HG03520 (cell line): ENCODE results near the gene MIB2.
A peak's percentile ranks its signal among the peaks of the same experiment; 100 is the strongest.

Experiments used
- ATAC-seq: cut with Tn5 transposase; IDR thresholded peaks from one replicate; pipeline ENCODE4 v1.9.1; 2021; ENCODE audit warnings: mild to moderate bottlenecking, moderate library complexity; ENCODE audit not compliant: unreplicated experiment

MIB2 gene

DNA sequence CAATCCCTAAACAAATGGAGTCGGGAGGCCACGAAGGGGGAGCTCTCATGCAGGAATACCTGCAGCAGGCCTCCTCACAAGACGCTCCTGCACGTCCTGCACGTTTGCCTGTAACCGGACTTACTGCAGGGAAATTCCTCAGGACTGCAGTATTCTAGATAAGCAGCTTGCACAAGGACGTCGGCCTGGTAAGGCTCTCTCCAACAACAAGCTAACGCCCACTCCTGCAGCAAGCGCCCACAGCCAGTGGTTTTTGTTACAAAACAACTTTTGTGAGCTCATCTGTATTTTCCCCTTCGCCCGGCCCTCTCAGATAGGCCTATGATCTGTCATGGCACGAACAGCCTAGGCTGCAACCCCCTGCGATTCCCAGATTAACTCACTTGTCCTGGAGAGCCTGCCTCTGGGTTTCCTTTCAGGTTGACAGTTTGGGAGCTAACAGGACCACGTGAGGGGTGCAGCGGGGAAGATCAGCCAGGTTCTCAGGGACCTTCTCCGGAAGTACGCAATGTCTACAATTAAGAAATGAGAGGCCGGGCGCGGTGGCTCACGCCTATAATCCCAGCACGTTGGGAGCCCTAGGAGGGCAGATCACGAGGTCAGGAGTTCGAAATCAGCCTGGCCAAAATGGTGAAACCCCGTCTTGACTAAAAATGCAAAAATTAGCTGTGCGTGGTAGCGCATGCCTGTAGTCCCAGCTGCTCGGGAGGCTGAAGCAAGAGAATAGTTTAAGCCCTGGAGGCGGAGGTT, 921 bp upstream of the MIB2 start:
- ATAC-seq, result no peak

DNA sequence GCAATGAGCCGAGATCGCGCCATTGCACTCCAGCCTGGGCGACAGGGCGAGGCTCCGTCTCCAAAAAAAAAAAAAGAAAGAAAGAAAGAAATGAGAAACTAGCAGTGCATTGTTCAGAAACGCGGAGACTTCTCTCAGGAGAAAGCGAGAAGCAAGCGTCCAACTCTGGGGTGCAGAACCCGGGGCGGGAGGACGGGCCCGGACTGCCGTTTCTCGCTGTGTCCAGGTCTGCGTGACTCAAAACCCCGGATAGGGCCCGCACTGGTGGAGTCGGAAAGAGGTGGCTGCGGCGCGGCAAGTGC, 395 bp upstream of the MIB2 start:
- no peak for ATAC-seq

DNA sequence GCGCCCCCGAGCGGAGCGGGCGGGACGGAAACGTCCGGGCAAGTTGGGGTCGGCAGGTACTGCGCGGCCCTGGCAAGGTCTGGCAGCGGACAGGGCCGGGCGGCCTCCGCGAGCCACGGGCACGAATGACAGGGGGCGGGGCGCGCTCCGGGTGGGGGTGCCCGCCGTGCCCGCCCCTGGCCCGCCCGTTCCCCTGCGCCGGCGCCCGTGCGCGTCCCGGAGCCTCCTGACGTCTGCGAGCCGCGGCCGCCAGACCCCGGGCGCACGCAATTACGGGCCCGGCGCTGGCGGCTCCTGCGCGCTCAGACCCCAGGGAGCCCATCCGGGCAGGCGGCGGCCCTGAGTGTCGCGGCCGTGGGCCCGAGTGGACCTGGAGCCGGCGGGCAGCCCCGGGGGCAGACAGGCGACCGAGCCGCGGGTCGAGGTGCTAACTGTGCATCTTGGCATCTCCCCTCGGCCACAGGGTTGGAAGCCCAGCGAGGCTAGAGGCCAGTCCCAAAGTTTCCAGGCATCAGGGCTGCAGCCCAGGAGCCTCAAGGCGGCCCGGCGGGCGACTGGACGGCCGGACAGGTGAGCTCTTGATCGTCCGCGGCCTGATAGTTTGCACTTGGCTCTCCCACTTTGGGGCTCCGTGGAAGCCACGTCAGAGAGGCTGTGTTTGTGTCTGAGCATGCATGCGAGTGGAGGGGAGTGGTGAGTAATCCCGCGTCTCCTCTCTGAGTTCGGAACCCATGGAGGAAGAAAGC, 918 bp downstream of the MIB2 start:
- peak; percentile 4 for ATAC-seq

DNA sequence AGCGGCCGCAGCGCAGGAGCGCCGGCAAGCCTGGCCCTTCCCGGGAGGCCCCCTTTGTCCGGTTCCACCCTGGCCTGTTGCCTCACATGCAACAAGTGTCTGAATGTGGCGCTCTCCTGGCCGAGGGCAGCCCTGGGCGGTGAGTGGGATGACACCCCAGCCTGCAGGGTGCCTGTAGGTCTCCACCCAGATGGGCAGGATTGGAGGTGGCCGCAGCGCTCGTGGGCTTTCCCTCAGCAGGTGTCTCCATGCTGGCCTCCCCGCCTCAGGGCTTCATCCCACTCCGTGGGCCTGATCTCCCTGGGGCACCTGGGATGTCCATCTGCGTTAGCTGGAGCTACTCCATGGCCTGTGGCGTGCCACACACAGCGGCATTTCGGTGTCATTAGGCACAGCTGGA, 1.5 kb downstream of the MIB2 start:
- no peak for ATAC-seq

DNA sequence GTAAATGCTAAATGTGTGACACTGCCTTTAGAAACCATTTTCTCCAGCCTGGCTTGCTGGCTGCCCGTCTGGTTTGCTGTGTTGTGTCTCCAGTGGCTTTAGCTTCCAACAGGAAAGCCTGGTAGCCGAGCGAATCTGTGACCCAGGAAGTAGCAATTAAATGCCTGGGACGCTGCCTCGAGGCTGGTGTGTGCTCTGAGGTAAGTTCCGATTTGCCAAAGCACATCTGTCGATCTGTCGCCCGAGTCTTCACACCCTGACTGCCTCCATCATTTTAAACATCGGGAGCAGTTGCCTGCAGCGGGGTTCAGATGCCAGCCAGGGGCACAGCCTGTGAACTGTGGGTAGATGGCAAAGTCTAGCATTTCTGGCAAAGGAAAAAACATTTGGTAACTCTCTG, 2.2 kb downstream of the MIB2 start:
- no peak for ATAC-seq

DNA sequence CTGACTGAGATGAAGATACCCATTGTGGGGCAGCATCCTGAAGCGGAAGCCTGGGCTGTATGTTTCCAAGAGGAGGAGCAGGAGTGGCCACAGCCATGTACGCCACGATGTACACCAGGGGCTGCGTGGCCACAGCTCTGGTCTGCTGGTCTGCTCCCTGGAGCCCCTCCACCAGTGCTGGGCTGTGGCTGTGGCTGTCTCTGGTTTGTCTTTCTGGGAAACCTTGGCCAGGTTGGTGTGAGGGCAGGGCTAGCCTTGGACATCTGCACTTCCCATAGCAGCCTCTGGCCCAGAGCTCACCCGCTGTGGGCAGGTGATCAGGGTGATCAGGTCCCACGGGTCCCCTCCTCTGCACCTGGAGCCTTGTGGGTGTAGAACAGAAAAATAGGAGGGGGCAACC, 2.6 kb downstream of the MIB2 start:
- no peak for ATAC-seq

DNA sequence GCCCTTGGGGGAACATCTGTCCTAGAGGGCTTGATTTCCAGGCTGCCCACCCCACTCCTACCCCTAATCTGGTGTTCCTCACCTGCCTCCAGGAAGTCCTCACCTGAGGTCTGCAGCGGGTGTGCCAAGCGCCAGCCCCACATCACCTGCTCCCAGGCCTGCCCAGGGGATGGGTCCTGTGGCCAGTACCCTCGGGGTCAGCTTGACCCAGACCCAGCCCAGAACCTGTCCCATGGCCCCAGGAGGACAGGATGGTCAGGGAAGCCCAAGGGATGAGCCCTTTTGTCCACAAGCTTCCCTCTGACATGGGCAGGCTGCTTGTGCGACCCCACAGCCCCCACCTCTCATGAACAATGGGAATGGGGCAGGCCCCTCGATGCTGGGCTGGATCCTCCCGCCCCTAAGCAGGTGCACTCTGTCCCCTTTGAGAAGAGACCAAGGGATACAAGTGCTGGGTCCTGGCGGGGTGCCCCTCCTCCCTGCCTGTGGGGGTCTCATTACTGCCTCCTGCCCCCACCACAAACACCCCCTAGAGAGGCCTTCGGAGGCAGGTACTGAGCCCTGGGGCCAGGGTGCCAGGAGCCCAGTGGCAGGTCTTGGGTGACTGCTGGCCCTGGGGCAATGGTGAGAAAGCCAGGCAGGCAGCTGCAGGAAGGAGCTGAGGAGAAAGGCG, 3.2 kb downstream of the MIB2 start:
- no peak for ATAC-seq

DNA sequence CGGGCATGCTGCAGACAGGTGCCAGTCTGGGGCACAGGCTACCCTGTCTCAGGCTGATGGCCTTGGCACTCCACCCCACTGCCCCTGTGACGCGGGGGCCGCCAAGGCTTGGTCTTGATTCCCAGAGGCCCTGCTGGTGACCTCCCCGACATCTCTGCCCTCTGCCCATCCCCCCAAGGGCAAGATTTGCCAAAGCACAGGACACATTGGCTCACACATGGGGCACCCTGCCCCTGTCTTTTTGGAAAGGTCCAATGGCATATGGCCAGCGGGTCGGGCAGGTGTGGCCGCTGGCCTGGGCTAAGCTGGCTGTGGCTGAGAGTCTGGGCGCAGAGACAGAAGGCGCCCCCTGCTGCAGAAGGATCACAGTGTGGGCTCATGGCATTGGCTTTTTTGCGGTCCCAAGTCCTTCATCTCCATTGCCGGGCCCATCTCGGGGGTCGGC, 4.6 kb downstream of the MIB2 start:
- no peak for ATAC-seq

DNA sequence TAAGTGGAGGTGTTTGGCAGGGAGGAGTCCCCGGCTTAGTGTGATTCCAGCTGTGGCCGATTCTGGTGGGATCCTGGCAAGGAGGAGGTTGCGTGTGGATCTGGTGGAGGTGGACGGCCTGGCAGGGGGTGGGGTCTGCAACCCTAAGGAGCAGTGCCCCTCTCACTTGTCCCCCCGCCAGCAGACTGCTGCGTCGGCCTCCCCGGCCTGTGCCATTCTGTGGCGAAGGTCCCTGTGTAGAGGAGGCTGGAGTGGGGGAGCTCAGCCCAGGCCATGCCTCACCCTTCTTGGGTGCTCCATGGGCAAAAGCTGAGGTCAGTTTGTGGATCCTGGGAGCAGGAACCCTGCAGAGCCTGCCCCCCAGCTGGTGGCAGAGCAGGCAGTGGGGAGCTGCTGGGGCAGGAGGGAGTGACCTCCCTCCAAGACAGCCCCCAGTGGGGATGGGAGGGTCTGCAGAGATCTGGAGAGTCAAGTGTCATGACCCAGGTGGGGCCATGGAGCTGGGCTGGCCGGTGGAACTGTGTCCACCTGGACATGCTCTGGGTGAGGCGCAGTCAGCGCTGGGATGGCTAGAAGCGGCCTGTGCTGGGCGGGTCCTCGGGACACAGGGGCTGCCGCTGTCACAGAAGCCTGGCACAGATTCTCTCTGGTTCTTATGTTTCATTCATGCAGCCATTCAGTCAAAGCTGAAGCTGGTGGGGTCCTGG, 5.3 kb downstream of the MIB2 start:
- no peak for ATAC-seq

DNA sequence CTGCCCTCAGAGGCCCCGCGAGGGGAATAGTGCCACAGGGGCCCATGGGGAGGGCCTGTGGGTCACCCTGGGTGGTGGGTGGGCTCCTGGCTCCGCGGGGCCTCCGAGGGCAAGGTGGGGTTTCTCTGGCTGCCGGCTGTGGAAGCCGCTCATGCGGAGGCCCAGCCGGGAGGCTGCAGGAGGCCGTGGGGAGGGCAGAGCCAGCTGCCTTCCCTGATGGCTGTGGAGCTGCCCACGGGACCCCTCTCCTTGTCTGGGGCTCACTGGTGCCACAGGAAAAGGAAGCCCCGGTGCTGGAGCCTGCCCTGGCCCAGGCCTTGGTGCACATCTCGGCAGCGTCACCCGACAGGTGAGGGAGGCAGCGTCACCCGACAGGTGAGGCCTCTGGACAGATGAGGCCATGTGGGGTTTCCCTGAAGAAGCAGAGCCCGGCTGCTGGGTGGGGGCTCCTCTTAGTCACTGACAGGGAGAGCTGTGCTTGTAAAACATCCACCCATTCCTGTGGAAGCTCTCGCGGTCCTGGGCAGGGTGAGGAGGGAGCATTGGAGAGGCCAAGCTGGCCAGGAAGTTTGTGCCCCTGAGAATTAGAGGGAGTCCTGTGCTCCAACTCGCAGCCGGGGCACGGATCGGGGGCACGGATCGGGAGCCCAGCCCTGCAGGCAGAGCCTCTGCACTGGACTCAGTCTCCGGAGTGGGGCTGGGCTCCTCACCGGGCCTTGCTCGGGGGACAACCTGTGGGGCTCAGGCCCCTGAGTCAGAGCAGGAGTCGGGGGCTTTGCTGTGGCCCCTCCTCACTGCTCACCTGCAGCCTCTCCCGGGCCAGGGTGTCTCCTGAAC, 6.1 kb downstream of the MIB2 start:
- ATAC-seq, result no peak

DNA sequence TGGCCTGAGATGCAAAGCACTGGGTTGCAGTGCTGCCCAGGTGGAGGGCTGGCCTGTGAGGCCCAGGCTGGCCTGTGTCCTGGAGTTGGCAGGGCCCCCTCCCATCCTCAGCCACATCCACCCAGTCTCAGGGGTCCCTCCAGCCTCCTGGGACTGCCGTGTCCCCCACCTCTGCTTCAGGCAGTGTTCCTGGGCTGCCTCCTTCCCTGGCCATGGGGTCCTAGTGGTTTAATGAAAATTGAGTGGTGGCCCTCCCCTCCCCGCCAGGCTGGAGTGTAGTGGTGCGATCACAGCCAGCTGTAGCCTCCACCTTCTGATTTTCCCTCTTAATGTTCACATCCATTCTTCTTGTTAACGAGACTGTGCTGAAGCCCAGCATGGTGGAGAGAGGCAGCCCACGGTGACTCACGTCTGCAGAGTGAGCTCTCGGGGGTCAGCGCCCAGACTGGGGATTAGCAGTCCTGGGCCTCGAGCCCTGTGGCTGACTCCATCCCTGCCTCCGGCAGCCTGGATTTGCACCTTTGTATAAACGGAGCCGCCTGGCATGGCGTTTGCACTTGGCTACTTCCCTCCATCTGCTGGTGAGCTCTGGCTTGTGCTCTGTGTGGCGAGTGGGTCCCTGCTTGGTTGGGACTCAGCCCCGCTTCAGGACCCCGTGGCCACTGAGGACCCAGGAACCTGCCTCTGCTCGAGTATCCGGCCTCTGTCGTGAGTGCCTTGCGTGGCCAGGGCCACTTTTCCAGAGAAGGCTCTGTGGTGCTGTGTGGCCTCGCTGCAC, 6.9 kb downstream of the MIB2 start:
- no peak for ATAC-seq

DNA sequence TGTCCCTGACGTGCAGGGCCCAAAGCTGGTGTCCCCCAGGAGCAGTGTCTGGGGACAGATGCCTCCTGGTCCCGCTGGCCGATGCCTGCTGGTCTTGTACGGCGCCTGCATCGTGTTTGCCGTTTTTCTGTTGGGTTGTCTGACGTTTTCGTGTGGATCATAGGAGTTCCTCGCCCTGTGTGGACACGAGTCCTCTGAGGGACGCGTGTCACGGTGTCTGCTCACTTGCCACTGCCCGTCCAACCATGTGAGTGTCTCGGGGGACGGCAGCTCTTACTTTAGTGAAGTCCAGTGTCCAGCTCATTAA, 7.4 kb downstream of the MIB2 start:
- no peak for ATAC-seq

DNA sequence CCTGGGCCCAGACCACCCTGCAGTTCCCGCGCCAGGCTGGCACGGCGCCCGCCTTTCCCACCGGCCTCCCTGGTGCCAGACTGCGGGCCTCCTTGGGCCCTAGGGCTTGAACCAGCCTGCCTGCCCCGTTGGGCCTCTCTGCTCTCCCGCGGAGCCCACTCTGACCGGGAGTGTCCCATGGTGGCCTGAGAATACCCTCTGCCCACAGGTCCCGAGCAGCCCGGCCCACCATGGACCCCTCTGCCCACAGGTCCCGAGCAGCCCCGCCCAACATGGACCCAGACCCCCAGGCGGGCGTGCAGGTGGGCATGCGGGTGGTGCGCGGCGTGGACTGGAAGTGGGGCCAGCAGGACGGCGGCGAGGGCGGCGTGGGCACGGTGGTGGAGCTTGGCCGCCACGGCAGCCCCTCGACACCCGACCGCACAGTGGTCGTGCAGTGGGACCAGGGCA, 7.9 kb downstream of the MIB2 start:
- no peak for ATAC-seq

DNA sequence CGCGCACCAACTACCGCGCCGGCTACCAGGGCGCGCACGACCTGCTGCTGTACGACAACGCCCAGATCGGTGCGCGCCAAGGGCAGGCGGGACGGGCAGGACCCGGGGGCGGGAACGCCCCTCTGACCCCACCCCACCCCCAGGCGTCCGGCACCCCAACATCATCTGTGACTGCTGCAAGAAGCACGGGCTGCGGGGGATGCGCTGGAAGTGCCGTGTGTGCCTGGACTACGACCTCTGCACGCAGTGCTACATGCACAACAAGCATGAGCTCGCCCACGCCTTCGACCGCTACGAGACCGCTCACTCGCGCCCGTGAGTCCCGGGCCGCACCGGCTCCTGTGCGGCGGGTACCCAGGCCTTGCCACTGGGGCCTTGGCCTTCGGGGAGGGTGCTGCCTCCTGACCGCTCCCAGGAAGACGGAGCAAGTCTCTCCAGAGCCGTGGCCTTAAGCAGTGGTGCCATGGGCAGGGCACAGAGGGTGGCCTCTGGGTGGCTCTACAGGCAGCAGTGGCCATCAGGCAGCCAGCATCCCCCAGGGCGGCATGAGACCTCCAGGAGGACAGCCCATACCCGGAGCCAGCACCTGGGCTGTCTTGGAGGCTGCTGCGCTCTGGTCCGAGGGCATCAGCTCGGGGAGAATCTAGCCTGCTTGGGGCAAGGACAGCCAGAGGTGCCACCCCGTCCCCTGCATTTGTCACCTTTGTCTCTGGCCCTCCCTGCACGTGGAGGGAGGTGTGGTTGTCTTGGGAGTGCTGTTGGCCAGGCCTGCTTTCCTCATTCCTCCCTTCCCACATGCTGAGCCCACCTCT, 8.5 kb downstream of the MIB2 start:
- no peak for ATAC-seq

DNA sequence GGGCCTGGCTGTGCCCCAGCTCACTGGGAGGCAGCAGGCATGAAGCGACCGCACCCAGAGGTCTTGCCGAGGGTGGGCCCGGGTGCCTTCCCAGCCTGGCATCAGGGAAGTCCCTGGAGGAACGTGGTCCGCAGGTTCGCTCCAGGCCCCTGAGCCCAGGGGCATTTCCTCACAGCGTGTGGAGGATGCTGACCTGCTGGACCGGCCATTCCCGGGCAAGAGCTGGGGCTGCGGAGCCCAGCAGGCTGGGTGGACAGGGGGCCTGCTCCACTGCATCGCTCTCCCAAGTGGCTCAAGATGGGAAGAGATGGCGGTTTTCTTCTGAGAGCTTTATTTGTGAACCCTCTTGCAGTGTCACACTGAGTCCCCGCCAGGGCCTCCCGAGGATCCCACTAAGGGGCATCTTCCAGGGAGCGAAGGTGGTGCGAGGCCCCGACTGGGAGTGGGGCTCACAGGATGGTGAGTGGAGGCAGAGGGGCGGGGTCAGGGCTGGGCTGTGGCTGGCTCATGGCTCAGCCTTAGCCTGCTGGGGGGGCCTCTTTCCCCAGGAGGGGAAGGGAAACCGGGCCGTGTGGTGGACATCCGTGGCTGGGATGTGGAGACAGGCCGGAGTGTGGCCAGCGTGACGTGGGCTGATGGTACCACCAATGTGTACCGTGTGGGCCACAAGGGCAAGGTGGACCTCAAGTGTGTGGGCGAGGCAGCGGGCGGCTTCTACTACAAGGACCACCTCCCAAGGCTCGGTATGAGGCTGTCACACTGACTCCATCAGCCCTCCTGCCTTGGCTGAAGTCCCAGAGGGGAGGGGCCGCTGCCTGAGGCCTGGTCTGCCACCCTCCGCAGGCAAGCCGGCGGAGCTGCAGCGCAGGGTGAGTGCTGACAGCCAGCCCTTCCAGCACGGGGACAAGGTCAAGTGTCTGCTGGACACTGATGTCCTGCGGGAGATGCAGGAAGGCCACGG, 9.4 kb downstream of the MIB2 start:
- ATAC-seq, result no peak

DNA sequence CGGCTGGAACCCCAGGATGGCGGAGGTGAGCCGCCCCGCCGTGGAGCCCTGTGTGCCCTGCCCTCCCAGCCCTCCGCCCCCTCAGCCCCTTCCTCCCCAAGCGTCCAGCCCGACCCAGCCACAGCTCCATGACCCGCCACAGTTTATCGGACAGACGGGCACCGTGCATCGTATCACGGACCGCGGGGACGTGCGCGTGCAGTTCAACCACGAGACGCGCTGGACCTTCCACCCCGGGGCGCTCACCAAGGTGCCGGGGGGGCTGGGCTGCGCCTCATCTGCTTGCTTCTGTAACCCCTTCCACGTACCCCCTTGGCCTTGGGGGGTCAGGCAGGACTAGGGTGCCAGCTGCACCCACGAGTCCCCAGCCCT, 10.1 kb downstream of the MIB2 start:
- ATAC-seq, result no peak

DNA sequence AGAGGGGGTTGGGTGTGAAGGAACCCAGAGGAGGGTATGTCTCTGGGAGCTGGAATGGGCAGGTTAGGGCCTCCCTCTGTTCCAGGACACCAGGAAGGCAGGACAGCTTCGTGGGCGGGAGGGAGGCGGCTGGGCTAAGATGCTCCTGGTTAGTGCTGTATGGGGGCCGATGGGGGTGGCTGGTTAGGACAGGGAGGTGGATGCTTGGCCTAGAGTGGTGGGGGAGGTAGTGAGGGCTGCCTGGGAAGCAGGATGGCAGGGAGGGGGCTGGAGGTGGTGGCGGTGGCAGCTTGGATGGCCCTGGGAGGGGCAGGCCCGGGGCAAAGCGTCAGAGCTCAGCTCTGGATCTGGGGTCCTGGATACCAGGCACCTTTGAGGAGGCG, 10.5 kb downstream of the MIB2 start:
- no peak for ATAC-seq
